RCC 7860 (cell line): ENCODE data around the gene PYROXD2.

Experiments
- DNase-seq: peaks from one replicate; pipeline ENCODE4 v3.0.0-alpha.2; 2015; ENCODE audit warnings: low spot score
- FAIRE-seq: peaks from 2 replicates; lab custom pipeline; 2012; peaks lifted over from hg19 to GRCh38; lab: Jason Lieb, UNC

PYROXD2 gene

GRCh38 chr10:98396096-98397063 is 18.6 kb downstream of the PYROXD2 start:
- DNase-seq = no peak
- no peak for FAIRE-seq

GRCh38 chr10:98394851-98395440 is 20.0 kb downstream of the PYROXD2 start:
- FAIRE-seq (no peak), DNase-seq (no peak)

GRCh38 chr10:98391578-98391991 is 23.4 kb downstream of the PYROXD2 start:
- DNase-seq (no peak), FAIRE-seq (no peak)

- FAIRE-seq = no peak
- no peak for DNase-seq
Measured at GRCh38 chr10:98391065-98391464, 23.9 kb downstream of the PYROXD2 start.

- no peak for DNase-seq
- no peak for FAIRE-seq
Measured at GRCh38 chr10:98390406-98390805, 24.6 kb downstream of the PYROXD2 start.

- no peak for DNase-seq
- no peak for FAIRE-seq
Measured at GRCh38 chr10:98389398-98389797, 25.6 kb downstream of the PYROXD2 start.

GRCh38 chr10:98388101-98388655 is 26.8 kb downstream of the PYROXD2 start:
- no peak for FAIRE-seq

GRCh38 chr10:98384531-98385133 is 30.4 kb downstream of the PYROXD2 start:
- no peak for FAIRE-seq
- no peak for DNase-seq

More at GRCh38 chr10:98388101-98388655, 26.8 kb downstream of the PYROXD2 start:
- no peak for DNase-seq

- DNase-seq (no peak), FAIRE-seq (no peak)
Measured at GRCh38 chr10:98383869-98384268, 31.1 kb downstream of the PYROXD2 start.

GRCh38 chr10:98383134-98383667 is 31.8 kb downstream of the PYROXD2 start:
- DNase-seq (peak; percentile 66), FAIRE-seq (peak; percentile 85)

- peak; percentile 57 for DNase-seq
- peak; percentile 65 for FAIRE-seq
Measured at GRCh38 chr10:98382691-98383101, 32.3 kb downstream of the PYROXD2 start.

GRCh38 chr10:98380493-98381339 is 34.3 kb downstream of the PYROXD2 start:
- FAIRE-seq = no peak
- no peak for DNase-seq

- FAIRE-seq = no peak
- no peak for DNase-seq
Measured at GRCh38 chr10:98378722-98379121, 36.3 kb downstream of the PYROXD2 start.

- FAIRE-seq = no peak
Measured at GRCh38 chr10:98377536-98377935, 37.4 kb downstream of the PYROXD2 start.

GRCh38 chr10:98377001-98377400 is 38.0 kb downstream of the PYROXD2 start:
- no peak for DNase-seq
- no peak for FAIRE-seq

More at GRCh38 chr10:98377536-98377935, 37.4 kb downstream of the PYROXD2 start:
- DNase-seq = no peak

GRCh38 chr10:98376485-98376884 is 38.5 kb downstream of the PYROXD2 start:
- DNase-seq (no peak), FAIRE-seq (no peak)

GRCh38 chr10:98374217-98374985 is 40.6 kb downstream of the PYROXD2 start:
- FAIRE-seq = peak; percentile 73
- peak; percentile 48 for DNase-seq

GRCh38 chr10:98373260-98374040 is 41.5 kb downstream of the PYROXD2 start:
- DNase-seq (no peak), FAIRE-seq (no peak)
